ENCODE measurements around the gene MTUS2.

GRCh38 chr13:28978574-28978973 lies 158.4 kb downstream of the MTUS2 start:
- TF ChIP-seq CTCF (IDR thresholded peaks at IDR 0.05; ENCODE audit: low read depth, low read length) (no peak), POLR2A (IDR thresholded peaks at IDR 0.05; ENCODE audit: extremely low read depth, insufficient read length) (no peak), MAX (IDR thresholded peaks at IDR 0.05; ENCODE audit: low read depth, low read length) (no peak)
